ENCODE data around the gene STIP1. TPM values are rescaled to one million over a fixed set of nuclear protein-coding genes. Genes with fewer than 3 reads are reported as not detected.

Gene STIP1
- total and polyA plus RNA-seq, 10 of the 15 experiments (the other 5 are each of a cell fraction or from before 2014, with no cell fraction given), result 25.2 to 291 (median 191) TPM

DNA sequence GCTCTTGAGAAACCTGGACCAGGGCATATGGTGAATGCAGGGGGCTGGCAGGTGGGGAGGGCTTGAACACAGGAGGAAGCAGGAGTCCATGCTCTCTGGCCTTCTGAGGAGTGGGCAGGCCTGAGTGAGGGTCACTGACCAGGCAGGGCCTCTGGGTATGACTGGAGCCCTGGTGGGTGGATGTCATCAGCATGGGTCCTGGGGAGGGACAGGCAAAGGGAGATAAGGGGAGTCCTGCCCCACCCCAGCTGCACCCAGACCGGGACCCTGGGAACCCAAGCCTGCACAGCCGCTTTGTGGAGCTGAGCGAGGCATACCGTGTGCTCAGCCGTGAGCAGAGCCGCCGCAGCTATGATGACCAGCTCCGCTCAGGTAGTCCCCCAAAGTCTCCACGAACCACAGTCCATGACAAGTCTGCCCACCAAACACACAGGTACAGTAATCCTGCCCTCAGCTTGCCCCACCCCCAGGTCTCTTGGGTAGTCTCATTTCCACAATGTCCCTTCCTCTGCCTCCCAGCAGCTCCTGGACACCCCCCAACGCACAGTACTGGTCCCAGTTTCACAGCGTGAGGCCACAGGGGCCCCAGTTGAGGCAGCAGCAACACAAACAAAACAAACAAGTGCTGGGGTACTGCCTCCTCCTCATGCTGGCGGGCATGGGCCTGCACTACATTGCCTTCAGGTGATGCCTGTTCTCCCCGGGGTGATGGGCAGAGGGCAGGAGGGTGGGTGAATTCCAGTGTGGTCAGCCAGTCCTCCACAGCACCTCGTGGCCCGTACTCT lies 46.4 kb downstream of the STIP1 start (continued):
- TF ChIP-seq, protein P1, sequence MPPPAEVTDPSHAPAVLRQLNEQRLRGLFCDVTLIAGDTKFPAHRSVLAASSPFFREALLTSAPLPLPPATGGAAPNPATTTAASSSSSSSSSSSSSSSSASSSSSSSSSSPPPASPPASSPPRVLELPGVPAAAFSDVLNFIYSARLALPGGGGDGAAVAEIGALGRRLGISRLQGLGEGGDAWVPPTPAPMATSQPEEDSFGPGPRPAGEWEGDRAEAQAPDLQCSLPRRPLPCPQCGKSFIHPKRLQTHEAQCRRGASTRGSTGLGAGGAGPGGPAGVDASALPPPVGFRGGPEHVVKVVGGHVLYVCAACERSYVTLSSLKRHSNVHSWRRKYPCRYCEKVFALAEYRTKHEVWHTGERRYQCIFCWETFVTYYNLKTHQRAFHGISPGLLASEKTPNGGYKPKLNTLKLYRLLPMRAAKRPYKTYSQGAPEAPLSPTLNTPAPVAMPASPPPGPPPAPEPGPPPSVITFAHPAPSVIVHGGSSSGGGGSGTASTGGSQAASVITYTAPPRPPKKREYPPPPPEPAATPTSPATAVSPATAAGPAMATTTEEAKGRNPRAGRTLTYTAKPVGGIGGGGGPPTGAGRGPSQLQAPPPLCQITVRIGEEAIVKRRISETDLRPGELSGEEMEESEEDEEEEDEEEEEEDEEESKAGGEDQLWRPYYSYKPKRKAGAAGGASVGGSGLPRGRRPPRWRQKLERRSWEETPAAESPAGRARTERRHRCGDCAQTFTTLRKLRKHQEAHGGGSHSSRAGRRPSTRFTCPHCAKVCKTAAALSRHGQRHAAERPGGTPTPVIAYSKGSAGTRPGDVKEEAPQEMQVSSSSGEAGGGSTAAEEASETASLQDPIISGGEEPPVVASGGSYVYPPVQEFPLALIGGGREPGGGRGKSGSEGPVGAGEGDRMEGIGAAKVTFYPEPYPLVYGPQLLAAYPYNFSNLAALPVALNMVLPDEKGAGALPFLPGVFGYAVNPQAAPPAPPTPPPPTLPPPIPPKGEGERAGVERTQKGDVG (CRISPR knock-in tag; IDR thresholded peaks at IDR 0.05), result no peak
- no peak for TF ChIP-seq POLR2AphosphoS2 (IDR thresholded peaks at IDR 0.05; ENCODE audit: low read depth, low read length)
- TF ChIP-seq GABPA (IDR thresholded peaks at IDR 0.05; ENCODE audit: low read depth), result no peak
- TF ChIP-seq, protein P2, sequence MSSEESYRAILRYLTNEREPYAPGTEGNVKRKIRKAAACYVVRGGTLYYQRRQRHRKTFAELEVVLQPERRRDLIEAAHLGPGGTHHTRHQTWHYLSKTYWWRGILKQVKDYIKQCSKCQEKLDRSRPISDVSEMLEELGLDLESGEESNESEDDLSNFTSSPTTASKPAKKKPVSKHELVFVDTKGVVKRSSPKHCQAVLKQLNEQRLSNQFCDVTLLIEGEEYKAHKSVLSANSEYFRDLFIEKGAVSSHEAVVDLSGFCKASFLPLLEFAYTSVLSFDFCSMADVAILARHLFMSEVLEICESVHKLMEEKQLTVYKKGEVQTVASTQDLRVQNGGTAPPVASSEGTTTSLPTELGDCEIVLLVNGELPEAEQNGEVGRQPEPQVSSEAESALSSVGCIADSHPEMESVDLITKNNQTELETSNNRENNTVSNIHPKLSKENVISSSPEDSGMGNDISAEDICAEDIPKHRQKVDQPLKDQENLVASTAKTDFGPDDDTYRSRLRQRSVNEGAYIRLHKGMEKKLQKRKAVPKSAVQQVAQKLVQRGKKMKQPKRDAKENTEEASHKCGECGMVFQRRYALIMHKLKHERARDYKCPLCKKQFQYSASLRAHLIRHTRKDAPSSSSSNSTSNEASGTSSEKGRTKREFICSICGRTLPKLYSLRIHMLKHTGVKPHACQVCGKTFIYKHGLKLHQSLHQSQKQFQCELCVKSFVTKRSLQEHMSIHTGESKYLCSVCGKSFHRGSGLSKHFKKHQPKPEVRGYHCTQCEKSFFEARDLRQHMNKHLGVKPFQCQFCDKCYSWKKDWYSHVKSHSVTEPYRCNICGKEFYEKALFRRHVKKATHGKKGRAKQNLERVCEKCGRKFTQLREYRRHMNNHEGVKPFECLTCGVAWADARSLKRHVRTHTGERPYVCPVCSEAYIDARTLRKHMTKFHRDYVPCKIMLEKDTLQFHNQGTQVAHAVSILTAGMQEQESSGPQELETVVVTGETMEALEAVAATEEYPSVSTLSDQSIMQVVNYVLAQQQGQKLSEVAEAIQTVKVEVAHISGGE (CRISPR knock-in tag; IDR thresholded peaks at IDR 0.05), result no peak

Measured in GM12878 (cell line).